Mucosa of stomach (tissue), 1 donor: ENCODE data around the gene TF.
"Not testable (repeated sequence)": the region's sequence is repeated elsewhere in the genome, so short reads cannot be mapped to it uniquely, and the experiment has no call there.

Experiments used
- H3K27me3 ChIP-seq: one replicate; pipeline ENCODE4 v1.7.0; 2013; ENCODE audit warnings: mild to moderate bottlenecking, low read length; ENCODE audit not compliant: control insufficient read depth, insufficient read depth
- H3K36me3 ChIP-seq: one replicate; pipeline ENCODE4 v1.7.0; 2013; ENCODE audit warnings: low read length; ENCODE audit not compliant: control insufficient read depth, insufficient read depth
- H3K4me1 ChIP-seq: one replicate; pipeline ENCODE4 v1.7.0; 2013; ENCODE audit warnings: mild to moderate bottlenecking, low read length; ENCODE audit not compliant: control insufficient read depth, insufficient read depth
- H3K4me3 ChIP-seq: one replicate; pipeline ENCODE4 v1.7.0; 2013; ENCODE audit warnings: low read length
- H3K9ac ChIP-seq: one replicate; pipeline ENCODE4 v1.7.0; 2013; ENCODE audit warnings: mild to moderate bottlenecking, low read length, moderate library complexity
- H3K9me3 ChIP-seq: one replicate; pipeline ENCODE4 v1.7.0; 2013; ENCODE audit warnings: mild to moderate bottlenecking, low read length, moderate library complexity; ENCODE audit not compliant: control insufficient read depth
- donor health status: Pancreatic carcinoma.

Gene TF

GRCh38 chr3:133717424-133717823 is 28.8 kb upstream of the TF start:
- no peak overlapping the region for H3K9ac ChIP-seq
- no peaks in the 10 kb centered on the region for H3K9me3 ChIP-seq
- H3K4me1 ChIP-seq = no peaks in the 10 kb centered on the region
- H3K4me3 ChIP-seq = no peak overlapping the region
- H3K36me3 ChIP-seq = no peaks in the 10 kb centered on the region
- H3K27me3 ChIP-seq = no peaks in the 10 kb centered on the region

- H3K9me3 ChIP-seq = no peaks in the 10 kb centered on the region
- no peaks in the 10 kb centered on the region for H3K36me3 ChIP-seq
- H3K4me1 ChIP-seq = no peaks in the 10 kb centered on the region
- no peak overlapping the region for H3K9ac ChIP-seq
- H3K4me3 ChIP-seq = no peak overlapping the region
- H3K27me3 ChIP-seq = no peaks in the 10 kb centered on the region
Observed at GRCh38 chr3:133722935-133723334, 23.3 kb upstream of the TF start.

- H3K4me1 ChIP-seq = no peaks in the 10 kb centered on the region
- no peaks in the 10 kb centered on the region for H3K27me3 ChIP-seq
- H3K36me3 ChIP-seq = no peaks in the 10 kb centered on the region
- H3K4me3 ChIP-seq = no peak overlapping the region
- H3K9ac ChIP-seq = no peak overlapping the region
- H3K9me3 ChIP-seq = no peaks in the 10 kb centered on the region
Observed at GRCh38 chr3:133730993-133731392, 15.2 kb upstream of the TF start.

GRCh38 chr3:133732231-133732630 is 14.0 kb upstream of the TF start:
- not testable (repeated sequence) for H3K27me3 ChIP-seq, H3K4me3 ChIP-seq, H3K9me3 ChIP-seq, H3K9ac ChIP-seq, H3K4me1 ChIP-seq, H3K36me3 ChIP-seq

- Histone ChIP-seq H3K9me3 (no peaks in the 10 kb centered on the region), H3K4me1 (no peaks in the 10 kb centered on the region), H3K4me3 (no peak overlapping the region), H3K36me3 (no peaks in the 10 kb centered on the region), H3K27me3 (no peaks in the 10 kb centered on the region), H3K9ac (no peak overlapping the region)
Observed at GRCh38 chr3:133733226-133733625, 13.0 kb upstream of the TF start.

GRCh38 chr3:133734305-133734704 is 11.9 kb upstream of the TF start:
- Histone ChIP-seq H3K9ac (no peak overlapping the region), H3K27me3 (no peaks in the 10 kb centered on the region), H3K4me3 (no peak overlapping the region), H3K36me3 (no peaks in the 10 kb centered on the region), H3K9me3 (no peaks in the 10 kb centered on the region), H3K4me1 (no peaks in the 10 kb centered on the region)

GRCh38 chr3:133742351-133743091 is 3.7 kb upstream of the TF start:
- Histone ChIP-seq H3K36me3 (no peaks in the 10 kb centered on the region), H3K9me3 (no peaks in the 10 kb centered on the region), H3K4me1 (peaks cover 5% of the 10 kb centered on the region), H3K9ac (no peak overlapping the region), H3K4me3 (no peak overlapping the region), H3K27me3 (peaks cover 40% of the 10 kb centered on the region)

- Histone ChIP-seq H3K27me3 (peaks cover 46% of the 10 kb centered on the region), H3K4me3 (no peak overlapping the region), H3K4me1 (peaks cover 5% of the 10 kb centered on the region), H3K36me3 (no peaks in the 10 kb centered on the region), H3K9me3 (no peaks in the 10 kb centered on the region), H3K9ac (no peak overlapping the region)
Observed at GRCh38 chr3:133744241-133744640, 2.0 kb upstream of the TF start.

- peaks cover 5% of the 10 kb centered on the region for H3K4me1 ChIP-seq
- H3K27me3 ChIP-seq = peaks cover 46% of the 10 kb centered on the region
- H3K9me3 ChIP-seq = no peaks in the 10 kb centered on the region
- no peak overlapping the region for H3K4me3 ChIP-seq
- no peaks in the 10 kb centered on the region for H3K36me3 ChIP-seq
- H3K9ac ChIP-seq = no peak overlapping the region
Observed at GRCh38 chr3:133745108-133745507, 1.1 kb upstream of the TF start.

- Histone ChIP-seq H3K9ac (no peak overlapping the region), H3K4me3 (no peak overlapping the region), H3K9me3 (no peaks in the 10 kb centered on the region), H3K27me3 (peaks cover 46% of the 10 kb centered on the region), H3K36me3 (no peaks in the 10 kb centered on the region), H3K4me1 (peaks cover 5% of the 10 kb centered on the region)
Observed at GRCh38 chr3:133746712-133747066, 496 bp downstream of the TF start.

- Histone ChIP-seq H3K4me3 (no peak overlapping the region), H3K27me3 (peaks cover 41% of the 10 kb centered on the region), H3K4me1 (peaks cover 5% of the 10 kb centered on the region), H3K9ac (no peak overlapping the region), H3K9me3 (no peaks in the 10 kb centered on the region), H3K36me3 (no peaks in the 10 kb centered on the region)
Observed at GRCh38 chr3:133747373-133747772, 1.2 kb downstream of the TF start.

GRCh38 chr3:133747907-133748639 is 1.9 kb downstream of the TF start:
- H3K4me1 ChIP-seq = no peaks in the 10 kb centered on the region
- H3K36me3 ChIP-seq = no peaks in the 10 kb centered on the region
- peaks cover 36% of the 10 kb centered on the region for H3K27me3 ChIP-seq
- H3K9me3 ChIP-seq = no peaks in the 10 kb centered on the region
- no peak overlapping the region for H3K9ac ChIP-seq
- H3K4me3 ChIP-seq = no peak overlapping the region
